Measurements from ENCODE around the gene ACVR1B.

The ACVR1B gene

DNA sequence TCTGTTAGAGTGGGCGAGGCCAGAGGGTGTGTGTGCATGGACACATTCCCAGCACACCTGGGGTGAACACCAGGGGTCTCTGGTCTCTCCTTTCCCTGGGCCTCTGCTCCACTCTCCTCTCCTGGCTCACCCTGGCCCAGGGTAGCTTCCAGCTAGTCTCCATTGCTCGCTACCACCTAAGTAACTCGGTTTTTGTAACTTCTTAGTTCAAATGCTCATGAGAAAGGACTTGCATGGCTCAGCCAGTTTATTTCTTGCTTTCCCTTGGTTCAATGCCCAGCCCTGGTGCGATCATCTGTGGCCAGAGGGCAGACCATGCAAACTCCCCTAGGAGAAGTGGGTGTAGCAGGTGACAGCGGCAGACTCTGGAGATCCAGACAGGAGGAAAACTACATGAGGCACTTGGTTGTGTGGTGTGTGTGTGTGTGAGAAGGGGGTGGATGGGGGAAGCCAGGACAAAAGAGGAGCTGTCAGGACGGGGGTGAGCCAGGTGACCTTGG lies 8.9 kb upstream of the ACVR1B start:
- no peak for DNase-seq (ENCODE audit: low read depth in 3 of 3)

GRCh38 chr12:51943346-51943745 lies 8.2 kb upstream of the ACVR1B start:
- DNase-seq (ENCODE audit: low read depth in 3 of 3): no peak

GRCh38 chr12:51944608-51945233 lies 6.8 kb upstream of the ACVR1B start:
- no peak for DNase-seq (ENCODE audit: low read depth in 3 of 3)

- DNase-seq (ENCODE audit: low read depth in 3 of 3): no peak
Observed at GRCh38 chr12:51947246-51947996, 4.1 kb upstream of the ACVR1B start.

DNA sequence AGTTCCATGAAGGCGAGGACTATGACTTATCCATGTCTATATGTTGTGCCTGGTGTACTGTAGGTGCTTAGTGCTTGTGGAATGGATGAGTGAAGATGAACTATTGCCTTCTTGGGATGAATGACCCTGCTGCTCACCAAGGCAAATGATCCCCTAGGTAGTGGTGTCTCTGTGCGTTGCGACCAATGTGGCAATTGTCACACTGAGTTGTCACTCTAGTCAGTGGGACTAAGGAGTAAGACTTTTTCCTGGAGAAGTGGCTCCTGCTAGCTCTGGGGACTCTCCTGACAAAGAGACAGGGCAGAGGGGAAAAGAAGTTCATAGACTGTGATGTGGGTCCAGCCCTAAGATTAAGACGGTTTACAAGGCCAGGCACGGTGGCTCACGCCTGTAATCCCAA lies 3.4 kb upstream of the ACVR1B start:
- DNase-seq (ENCODE audit: low read depth in 3 of 3): no peak

DNA sequence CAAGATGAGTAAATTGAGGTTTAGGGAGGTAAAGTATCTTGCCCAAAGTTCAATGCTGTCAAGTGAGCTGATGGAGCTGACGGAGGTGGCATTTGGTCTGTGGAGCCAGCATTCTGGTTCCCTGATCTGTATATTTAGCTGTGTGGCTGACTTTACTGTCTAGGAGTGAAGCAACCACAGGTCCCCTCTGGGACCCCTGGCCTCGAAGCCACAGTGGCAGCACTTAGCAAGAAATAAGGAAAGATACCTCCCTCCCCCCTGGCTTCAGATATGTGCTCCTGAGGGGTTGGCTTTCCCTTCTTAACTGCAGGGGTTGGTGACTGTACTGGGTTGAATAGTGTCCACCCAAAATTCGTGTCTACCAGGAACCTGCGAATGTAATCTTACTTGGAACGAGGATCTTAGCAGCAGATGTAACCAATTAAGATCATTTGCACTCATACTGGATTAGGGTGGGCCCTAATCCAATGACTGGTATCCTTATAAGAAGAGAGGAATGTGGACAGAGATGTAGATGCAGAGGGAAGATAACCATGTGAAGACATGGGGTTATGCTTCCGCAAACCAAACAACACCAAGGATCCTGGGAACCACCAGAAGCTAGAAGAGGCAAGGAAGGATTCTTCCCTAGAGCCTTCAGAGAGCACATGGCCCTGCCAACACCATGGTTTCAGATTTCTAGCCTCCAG lies 2.0 kb upstream of the ACVR1B start:
- DNase-seq (ENCODE audit: low read depth in 3 of 3): no peak

- DNase-seq (ENCODE audit: low read depth in 3 of 3): no peak
Observed at GRCh38 chr12:51950682-51951198, 759 bp upstream of the ACVR1B start.

- DNase-seq (ENCODE audit: low read depth in 3 of 3): no peak
Observed at GRCh38 chr12:51951843-51952722, 584 bp downstream of the ACVR1B start.

DNA sequence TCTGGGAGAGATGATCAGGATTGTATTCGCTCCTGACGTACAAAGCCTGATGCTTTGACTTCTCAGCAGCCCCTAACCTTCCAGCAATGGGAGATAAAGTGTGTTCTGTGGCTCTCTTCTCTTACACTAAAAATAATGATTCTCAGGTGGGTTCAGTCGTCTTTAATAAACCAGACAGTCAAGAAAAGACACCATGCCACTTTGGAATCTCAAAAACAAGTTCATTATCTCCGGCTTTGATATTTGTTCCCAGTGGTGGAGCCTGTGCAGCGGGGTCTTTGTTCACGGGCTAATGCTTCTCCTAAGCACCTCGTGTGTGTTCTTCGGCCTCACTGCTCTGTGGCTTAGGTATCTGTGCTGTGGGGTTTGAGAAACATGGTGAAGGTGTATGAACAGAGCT lies 1.6 kb downstream of the ACVR1B start:
- DNase-seq (ENCODE audit: low read depth in 3 of 3): no peak

- no peak for DNase-seq (ENCODE audit: low read depth in 3 of 3)
Observed at GRCh38 chr12:51953864-51954263, 2.4 kb downstream of the ACVR1B start.

DNA sequence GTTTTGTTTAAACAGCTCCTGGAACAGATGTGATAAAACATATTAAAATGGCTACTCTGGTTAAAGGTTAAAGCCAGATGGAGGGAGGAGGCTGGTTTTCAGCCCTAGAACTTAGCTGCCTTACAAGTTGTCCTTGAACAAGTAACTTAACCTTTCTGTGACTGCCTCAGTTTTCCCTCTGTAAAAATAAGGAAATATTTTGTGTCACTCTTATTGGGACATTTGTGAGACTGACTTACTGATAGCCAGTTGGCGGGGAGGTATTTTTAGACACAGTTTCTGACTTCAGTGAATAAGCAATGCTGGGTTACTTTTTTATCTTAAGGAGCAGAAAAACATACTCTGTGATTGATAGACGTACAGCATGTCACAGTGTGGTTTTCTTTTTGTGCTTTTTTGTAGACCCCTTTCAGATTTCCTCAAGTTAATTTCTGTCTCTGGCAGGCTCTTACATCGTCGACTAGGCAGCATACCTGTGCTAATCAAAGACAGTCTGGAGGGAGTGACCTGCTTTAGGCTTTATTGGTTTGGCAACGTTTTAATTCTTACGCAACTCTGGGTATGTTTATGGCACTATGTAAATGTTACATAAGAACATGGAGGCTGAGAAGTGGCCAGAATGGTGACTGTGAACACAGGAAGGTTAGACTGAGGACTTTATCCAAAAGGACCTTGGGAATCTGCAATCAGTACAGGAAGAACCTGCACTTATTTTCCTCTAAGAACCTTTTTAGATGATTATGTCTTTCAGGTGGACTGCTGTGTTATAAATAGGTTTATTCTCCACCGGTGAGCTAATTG lies 3.3 kb downstream of the ACVR1B start:
- no peak for DNase-seq (ENCODE audit: low read depth in 3 of 3)

- DNase-seq (ENCODE audit: low read depth in 3 of 3): no peak
Observed at GRCh38 chr12:51955702-51956101, 4.2 kb downstream of the ACVR1B start.

GRCh38 chr12:51958542-51958941 lies 7.0 kb downstream of the ACVR1B start:
- no peak for DNase-seq (ENCODE audit: low read depth in 3 of 3)

DNA sequence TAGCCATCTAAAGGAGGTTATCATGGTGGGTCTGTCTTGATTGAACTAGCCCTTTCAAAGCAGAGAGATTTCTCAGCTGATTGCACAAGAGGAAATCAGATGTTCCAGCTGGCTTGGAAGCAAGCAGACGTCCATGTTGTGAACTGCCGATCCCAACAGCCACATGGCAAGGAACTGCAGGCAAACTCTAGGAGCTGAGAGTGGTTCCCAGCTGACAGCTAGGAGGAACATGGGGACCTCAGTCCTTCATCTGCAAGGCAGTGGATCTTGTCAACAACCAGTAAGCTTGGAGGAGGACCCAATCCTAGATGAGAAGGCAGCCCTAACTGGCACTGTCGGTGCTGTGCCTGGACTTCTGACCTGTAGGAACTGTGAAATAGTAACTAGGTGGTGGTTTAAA lies 7.7 kb downstream of the ACVR1B start:
- DNase-seq (ENCODE audit: low read depth in 3 of 3): no peak

DNA sequence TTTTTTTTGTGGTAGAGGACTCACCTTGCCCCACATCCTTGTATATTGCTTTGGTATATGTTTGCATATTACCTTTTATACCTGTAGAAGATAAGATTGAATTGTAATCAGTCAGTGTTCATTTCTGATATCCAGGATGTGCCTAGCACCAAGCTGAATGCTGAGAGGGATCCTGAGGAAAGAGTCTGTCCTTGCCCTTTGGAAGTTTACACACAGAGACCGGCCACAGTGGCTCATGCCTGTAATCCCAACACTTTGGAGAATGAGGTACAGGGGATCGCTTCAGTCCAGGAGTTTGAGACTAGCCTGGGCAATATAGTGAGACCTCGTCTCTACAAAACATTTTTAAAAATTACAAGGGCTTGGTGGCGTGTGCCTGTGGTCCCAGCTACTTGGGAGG lies 8.4 kb downstream of the ACVR1B start:
- no peak for DNase-seq (ENCODE audit: low read depth in 3 of 3)

DNA sequence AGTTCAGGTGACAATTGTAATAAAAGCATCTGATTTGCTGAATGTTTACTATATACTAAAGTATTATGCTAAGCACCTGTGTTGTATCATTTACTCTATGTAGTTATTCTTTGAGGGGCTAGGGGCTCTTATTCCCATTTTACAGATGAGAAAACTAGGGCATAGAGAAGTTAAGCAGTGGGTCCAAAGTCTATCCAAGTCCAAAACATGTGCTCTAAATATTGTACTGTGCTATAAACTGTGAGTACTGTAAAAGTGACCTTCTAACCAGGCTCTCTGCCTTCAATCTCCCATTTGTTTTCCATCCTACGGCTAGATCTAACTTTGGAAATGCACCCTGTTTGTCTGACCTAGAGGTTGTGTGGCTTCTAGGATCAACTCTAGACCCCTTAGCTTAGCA lies 9.0 kb downstream of the ACVR1B start:
- DNase-seq (ENCODE audit: low read depth in 3 of 3): no peak

DNA sequence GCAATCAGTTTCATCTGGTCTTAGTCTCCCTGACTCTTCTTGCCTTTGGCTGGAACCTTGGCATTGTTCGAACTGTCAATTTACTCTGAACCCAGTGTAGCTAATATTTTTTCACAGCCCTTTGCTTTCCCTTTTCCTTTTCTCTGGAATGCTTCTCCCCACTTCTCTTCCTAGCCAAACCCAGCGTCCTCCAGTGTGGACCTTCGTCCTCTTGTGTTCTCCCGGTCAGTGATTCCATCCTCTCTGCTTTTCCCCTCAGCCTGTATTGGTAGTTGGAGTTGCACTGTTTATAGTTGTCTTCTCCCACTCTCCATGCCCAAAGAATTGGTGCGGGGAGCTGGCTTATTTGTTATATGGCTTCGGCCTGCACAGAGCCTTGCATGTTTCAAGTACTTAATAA lies 9.4 kb downstream of the ACVR1B start:
- no peak for DNase-seq (ENCODE audit: low read depth in 3 of 3)

DNA sequence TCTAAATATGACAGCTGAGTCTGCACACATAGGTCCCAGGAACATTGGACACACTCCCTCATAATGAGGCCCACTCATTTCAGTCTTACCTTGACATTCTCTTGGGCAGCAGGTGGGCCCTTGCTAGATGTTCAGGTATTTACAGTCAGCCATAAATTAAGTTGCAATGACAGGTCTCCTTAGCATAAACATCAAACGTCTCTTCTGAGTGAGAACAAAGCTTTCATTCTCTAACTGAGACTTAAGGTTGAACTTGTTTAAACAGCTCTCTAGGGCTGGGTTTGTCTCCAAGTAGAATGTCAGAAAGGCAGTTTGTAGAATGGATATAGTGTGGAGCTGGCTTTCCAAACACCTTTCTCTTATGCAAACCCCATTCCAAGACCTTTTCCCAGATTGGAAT lies 10.3 kb downstream of the ACVR1B start:
- no peak for DNase-seq (ENCODE audit: low read depth in 3 of 3)

DNA sequence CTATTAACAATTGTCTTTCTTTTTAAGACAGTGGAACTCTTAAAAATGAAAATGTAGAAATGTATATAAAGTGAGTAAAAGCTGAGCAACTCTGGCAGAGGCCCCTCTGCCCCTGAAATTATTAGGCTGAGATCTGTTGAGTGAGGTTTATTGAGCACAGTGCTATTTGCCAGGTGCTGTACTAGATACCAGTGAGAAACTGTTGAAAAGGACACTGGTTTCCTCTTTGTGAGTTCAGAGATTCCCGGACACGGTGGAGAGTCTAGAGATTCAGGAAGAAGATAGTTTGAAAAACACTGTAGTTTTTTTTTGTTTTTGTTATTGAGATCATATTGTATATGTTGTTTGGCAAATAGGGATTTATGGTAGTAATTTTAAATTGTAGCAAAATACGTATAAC lies 11.2 kb downstream of the ACVR1B start:
- no peak for DNase-seq (ENCODE audit: low read depth in 3 of 3)

GRCh38 chr12:51963477-51963876 lies 12.0 kb downstream of the ACVR1B start:
- no peak for DNase-seq (ENCODE audit: low read depth in 3 of 3)

DNA sequence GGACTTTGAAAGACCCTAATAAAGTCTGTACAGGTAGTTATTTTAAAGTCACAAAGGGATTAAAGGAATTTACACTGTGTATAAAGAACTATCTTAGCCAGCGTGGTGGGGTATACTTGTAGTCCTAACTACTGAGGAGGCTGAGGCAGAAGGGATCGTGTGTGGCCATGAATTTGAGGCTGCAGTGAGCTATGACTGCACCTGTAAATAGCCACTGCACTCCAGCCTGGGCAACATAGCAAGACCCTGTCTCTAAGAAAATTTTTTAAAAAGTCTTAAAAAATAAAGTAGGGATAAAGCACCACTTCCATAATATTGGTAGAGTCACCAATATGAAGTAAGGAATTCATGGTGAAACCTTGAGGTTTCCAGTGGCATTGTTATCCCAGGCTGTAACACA lies 18.1 kb downstream of the ACVR1B start:
- no peak for DNase-seq (ENCODE audit: low read depth in 3 of 3)

Data from stimulated activated CD4-positive, alpha-beta T cell treated with anti-CD3 and anti-CD28 coated beads, TNF-alpha, amount 100 ng/mL, for 24 hours (primary cell).